Measurements from ENCODE around the gene ACOX1. TPM values are rescaled to one million over a fixed set of nuclear protein-coding genes. Genes with fewer than 3 reads are reported as not detected.

Gene ACOX1
- total and polyA plus RNA-seq, 10 donors = 6.3 to 60.2 (median 41.6) TPM

GRCh38 chr17:76025294-76025693, 46.3 kb upstream of the ACOX1 start:
- peaks cover 0 to 30% (median 0%) of the 10 kb centered on the region in 7 donors for H3K27me3 ChIP-seq (replicated peaks in 1 of 7)
- intact Hi-C loops (cut with DNase I; ENCODE audit: low total_unique reads) = no loop called here
- no peak overlapping the region for H3K4me3 ChIP-seq
- no peak for DNase-seq
- 82 to 95% (median 91%) methylated on average over 7 to 12 of the region's 12 CpGs for WGBS, 5 donors
- H3K4me1 ChIP-seq = peaks cover 10 to 21% (median 16%) of the 10 kb centered on the region in 6 donors
- H3K9me3 ChIP-seq = no peaks in the 10 kb centered on the region
- no peak overlapping the region for H3K27ac ChIP-seq
- no peaks in the 10 kb centered on the region for H3K36me3 ChIP-seq
- TF ChIP-seq CTCF (IDR thresholded peaks at IDR 0.05 in 8 of 11, conservative IDR thresholded peaks at IDR 0.05 in 3 of 11) (no peak), POLR2AphosphoS5 (IDR thresholded peaks at IDR 0.05) (no peak), POLR2A (IDR thresholded peaks at IDR 0.05) (no peak)

- no peaks in the 10 kb centered on the region for H3K9me3 ChIP-seq
- no peak overlapping the region for H3K4me3 ChIP-seq
- H3K27me3 ChIP-seq (replicated peaks in 1 of 7) = peaks cover 0 to 30% (median 0%) of the 10 kb centered on the region in 7 donors
- H3K36me3 ChIP-seq = no peaks in the 10 kb centered on the region
- no peak for TF ChIP-seq POLR2A (IDR thresholded peaks at IDR 0.05)
- TF ChIP-seq CTCF (IDR thresholded peaks at IDR 0.05 in 8 of 11, conservative IDR thresholded peaks at IDR 0.05 in 3 of 11) = no peak
- TF ChIP-seq POLR2AphosphoS5 (IDR thresholded peaks at IDR 0.05) = no peak
- no peak overlapping the region for H3K27ac ChIP-seq
- intact Hi-C loops (cut with DNase I; ENCODE audit: low total_unique reads) = no loop called here
- DNase-seq = no peak
- peaks cover 2 to 12% (median 6%) of the 10 kb centered on the region in 6 donors for H3K4me1 ChIP-seq
- 83 to 100% (median 90%) methylated on average over 1 to 9 of the region's 9 CpGs for WGBS, 5 donors
These were observed 45.4 kb upstream of the ACOX1 start for GRCh38 chr17:76024353-76024752.

DNA sequence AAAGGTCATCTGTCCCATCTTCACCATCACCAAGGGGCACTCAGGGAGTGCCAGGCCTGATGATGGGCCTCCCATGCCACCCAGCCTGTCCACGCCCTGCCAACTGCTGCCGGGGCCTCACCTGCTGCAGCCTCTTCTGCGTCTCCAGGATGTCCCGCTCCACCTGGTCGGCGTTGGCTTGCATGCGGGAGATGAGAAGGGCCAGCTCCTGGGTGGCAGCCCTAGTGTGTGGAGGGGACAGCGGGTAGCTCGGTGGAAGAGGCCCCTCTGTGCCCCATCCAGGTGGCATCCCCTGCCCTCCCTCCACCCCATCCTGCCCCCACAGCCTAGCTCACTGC, 44.9 kb upstream of the ACOX1 start:
- DNase-seq = no peak
- peaks cover 0 to 7% (median 1%) of the 10 kb centered on the region in 6 donors for H3K4me1 ChIP-seq
- intact Hi-C loops (cut with DNase I; ENCODE audit: low total_unique reads) = no loop called here
- no peaks in the 10 kb centered on the region for H3K36me3 ChIP-seq
- WGBS, 5 donors = 76 to 98% (median 92%) methylated on average over 7 to 9 of the region's 9 CpGs
- TF ChIP-seq POLR2A (IDR thresholded peaks at IDR 0.05) = no peak
- TF ChIP-seq POLR2AphosphoS5 (IDR thresholded peaks at IDR 0.05) = no peak
- TF ChIP-seq CTCF (IDR thresholded peaks at IDR 0.05 in 8 of 11, conservative IDR thresholded peaks at IDR 0.05 in 3 of 11) = no peak
- H3K27ac ChIP-seq = no peak overlapping the region
- no peak overlapping the region for H3K4me3 ChIP-seq
- H3K9me3 ChIP-seq = no peaks in the 10 kb centered on the region
- H3K27me3 ChIP-seq (replicated peaks in 1 of 7) = peaks cover 0 to 30% (median 0%) of the 10 kb centered on the region in 7 donors

- Histone ChIP-seq H3K27ac (no peak overlapping the region), H3K4me3 (no peak overlapping the region), H3K4me1 (peaks cover 0 to under 1% (median 0%) of the 10 kb centered on the region in 6 donors), H3K27me3 (replicated peaks in 1 of 7) (peaks cover 0 to 30% (median 0%) of the 10 kb centered on the region in 7 donors), H3K9me3 (no peaks in the 10 kb centered on the region), H3K36me3 (no peaks in the 10 kb centered on the region)
- 84 to 94% (median 90%) methylated on average over 8 to 28 of the region's 28 CpGs for WGBS, 5 donors
- intact Hi-C loops (cut with DNase I; ENCODE audit: low total_unique reads) = no loop called here
- TF ChIP-seq POLR2AphosphoS5 (IDR thresholded peaks at IDR 0.05) = no peak
- no peak for TF ChIP-seq CTCF (IDR thresholded peaks at IDR 0.05 in 8 of 11, conservative IDR thresholded peaks at IDR 0.05 in 3 of 11)
- no peak for TF ChIP-seq POLR2A (IDR thresholded peaks at IDR 0.05)
- no peak for DNase-seq
These were observed 44.3 kb upstream of the ACOX1 start for GRCh38 chr17:76022973-76023899.

Data from spleen (tissue), 11 donors.